Gastroesophageal sphincter (tissue), 4 donors: ENCODE data around the gene PLIN4. TPM values are rescaled to one million over a fixed set of nuclear protein-coding genes. Genes with fewer than 3 reads are reported as not detected.

Source experiments
- ATAC-seq: fragments of 150-250 bp; one replicate; pipeline ENCODE4 v1.9.1; 2016; ENCODE audit warnings: mild to moderate bottlenecking, moderate library complexity
- H3K27ac ChIP-seq, 4 donors: fragments of 200-600 bp; sonication (generic) in 3 of 4; 1 replicate in 3 of 4; 2 replicates in 1 of 4; pipeline ENCODE4 v1.5.1; 2016 to 2019
- H3K27me3 ChIP-seq: fragments of 200-600 bp; sonication (generic); one replicate; pipeline ENCODE4 v1.5.1; 2019
- H3K36me3 ChIP-seq, 2 donors: fragments of 200-600 bp; sonication (generic); one replicate each; pipeline ENCODE4 v1.5.1; 2019; ENCODE audit warnings: control low read depth in 1 of 2
- H3K4me1 ChIP-seq, 3 donors: fragments of 200-600 bp; sonication (generic); 1 replicate in 2 of 3; 2 replicates in 1 of 3; pipeline ENCODE4 v1.5.1; 2016 to 2019; ENCODE audit warnings: control low read depth in 2 of 3
- H3K4me3 ChIP-seq, 2 donors: fragments of 200-600 bp; sonication (generic); one replicate each; pipeline ENCODE4 v1.5.1; 2019; ENCODE audit warnings: mild to moderate bottlenecking in 1 of 2, moderate library complexity in 1 of 2
- H3K9me3 ChIP-seq, 3 donors: fragments of 200-600 bp; sonication (generic); one replicate each; pipeline ENCODE4 v1.5.1; 2017 to 2019; ENCODE audit warnings: control low read depth in 2 of 3
- EP300 ChIP-seq: sonication (generic); formaldehyde crosslinking; IDR thresholded peaks from one replicate; pipeline ENCODE4 v1.6.1; 2017; ENCODE audit warnings: antibody characterized with exemption, mild to moderate bottlenecking
- POLR2A ChIP-seq, 2 donors: fragments of 450-650 bp; IDR thresholded peaks; one replicate each; pipeline ENCODE4 v1.6.1; 2017; ENCODE audit warnings: antibody characterized with exemption in 2 of 2, mild to moderate bottlenecking in 2 of 2, moderate library complexity in 1 of 2
- POLR2AphosphoS5 ChIP-seq: sonication (generic); formaldehyde crosslinking; IDR thresholded peaks from one replicate; pipeline ENCODE4 v1.6.1; 2017; ENCODE audit warnings: antibody characterized with exemption
- WGBS, 2 donors: methylation state at CpG; one replicate each; pipeline ENCODE4 v1.1.5; 2018; ENCODE audit warnings: low coverage in 1 of 2; 5-methylcytosine and 5-hydroxymethylcytosine counted together
- total RNA-seq, 4 donors: library from RNA; depleted of rRNA; stranded (reverse); fragments of >200 nt; gene quantifications; one replicate each; pipeline ENCODE4 v1.1.0, GENCODE V29; 2016
- TF ChIP-seq, protein P1 (sequence below), 4 experiments: fragments of 200-600 bp in 2 of 4; fragments of 450-650 bp in 2 of 4; sonication (generic) in 1 of 4; IDR thresholded peaks; one replicate each; pipeline ENCODE4 v1.5.1; 2017 to 2019; ENCODE audit warnings: antibody characterized with exemption in 4 of 4, mild to moderate bottlenecking in 2 of 4, moderate library complexity in 2 of 4

Gene PLIN4
- total RNA-seq, 4 donors from 2014 or later, result 66.0 to 145 (median 87.5) TPM

DNA sequence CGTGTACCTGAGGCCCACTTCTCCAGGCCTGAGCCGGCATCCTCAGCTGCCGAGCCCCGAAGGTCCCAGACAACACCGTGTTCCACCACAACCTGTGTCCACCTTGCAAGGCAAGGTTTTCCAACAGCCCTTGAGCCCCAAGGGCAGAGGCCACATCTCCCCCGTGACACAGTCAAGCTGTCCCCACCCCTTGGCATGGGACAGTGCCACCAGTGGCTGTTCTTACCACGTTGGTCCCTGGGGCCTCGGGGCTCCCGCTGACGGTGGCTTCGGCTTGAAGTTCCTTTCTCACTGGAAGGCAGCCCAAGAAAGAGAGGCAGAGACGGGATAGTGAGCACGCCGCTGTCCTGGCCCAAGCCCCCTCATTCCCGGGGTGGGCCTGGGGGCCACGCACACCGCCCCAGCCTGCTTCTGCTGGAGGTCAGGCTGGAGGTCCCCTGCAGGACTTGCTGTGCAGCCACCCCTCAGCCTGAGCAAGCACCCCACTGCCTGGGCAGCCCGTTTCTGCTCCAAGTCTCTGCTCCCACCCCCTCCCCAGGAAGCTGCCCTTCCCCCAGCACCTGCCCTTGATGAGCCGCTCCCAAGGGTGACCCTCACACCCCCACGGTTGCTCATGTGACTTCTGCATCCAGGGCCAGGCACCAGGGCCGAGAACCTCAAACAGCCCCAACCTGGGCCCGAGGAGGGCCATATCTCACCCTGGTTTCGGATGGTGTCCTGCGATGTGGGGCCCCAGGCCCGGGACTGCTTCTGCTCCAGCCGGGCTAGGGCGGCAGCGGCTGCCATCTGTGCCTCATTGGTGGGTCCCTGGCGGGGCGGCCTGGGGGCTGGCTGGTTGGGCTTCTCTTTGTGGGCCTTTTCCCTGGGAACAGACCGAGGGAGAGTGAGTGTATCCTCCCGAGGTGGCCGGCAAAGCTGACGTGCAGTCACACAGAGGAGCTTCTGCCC is 64.8 kb downstream of the PLIN4 start:
- Histone ChIP-seq H3K27me3 (no peaks in the 10 kb centered on the region), H3K9me3 (no peaks in the 10 kb centered on the region), H3K36me3 (peaks cover 0 to 62% of the 10 kb centered on the region in 2 donors), H3K4me1 (peaks cover 0 to 62% (median 24%) of the 10 kb centered on the region in 3 donors), H3K27ac (peak overlapping the region in 2 of 4 donors; percentile 17 to 36), H3K4me3 (no peak overlapping the region)
- ATAC-seq, result no peak
- whole genome bisulfite sequencing, 2 donors, result 67% methylated on average over 7 of the region's 34 CpGs; no CpG with 5 or more reads in 1 of the 2 donors
- TF ChIP-seq, protein P1, sequence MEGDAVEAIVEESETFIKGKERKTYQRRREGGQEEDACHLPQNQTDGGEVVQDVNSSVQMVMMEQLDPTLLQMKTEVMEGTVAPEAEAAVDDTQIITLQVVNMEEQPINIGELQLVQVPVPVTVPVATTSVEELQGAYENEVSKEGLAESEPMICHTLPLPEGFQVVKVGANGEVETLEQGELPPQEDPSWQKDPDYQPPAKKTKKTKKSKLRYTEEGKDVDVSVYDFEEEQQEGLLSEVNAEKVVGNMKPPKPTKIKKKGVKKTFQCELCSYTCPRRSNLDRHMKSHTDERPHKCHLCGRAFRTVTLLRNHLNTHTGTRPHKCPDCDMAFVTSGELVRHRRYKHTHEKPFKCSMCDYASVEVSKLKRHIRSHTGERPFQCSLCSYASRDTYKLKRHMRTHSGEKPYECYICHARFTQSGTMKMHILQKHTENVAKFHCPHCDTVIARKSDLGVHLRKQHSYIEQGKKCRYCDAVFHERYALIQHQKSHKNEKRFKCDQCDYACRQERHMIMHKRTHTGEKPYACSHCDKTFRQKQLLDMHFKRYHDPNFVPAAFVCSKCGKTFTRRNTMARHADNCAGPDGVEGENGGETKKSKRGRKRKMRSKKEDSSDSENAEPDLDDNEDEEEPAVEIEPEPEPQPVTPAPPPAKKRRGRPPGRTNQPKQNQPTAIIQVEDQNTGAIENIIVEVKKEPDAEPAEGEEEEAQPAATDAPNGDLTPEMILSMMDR (IDR thresholded peaks at IDR 0.05), result no peak
- no peak for TF ChIP-seq POLR2AphosphoS5
- no peak for TF ChIP-seq POLR2A (IDR thresholded peaks at IDR 0.05)
- TF ChIP-seq EP300, result no peak

DNA sequence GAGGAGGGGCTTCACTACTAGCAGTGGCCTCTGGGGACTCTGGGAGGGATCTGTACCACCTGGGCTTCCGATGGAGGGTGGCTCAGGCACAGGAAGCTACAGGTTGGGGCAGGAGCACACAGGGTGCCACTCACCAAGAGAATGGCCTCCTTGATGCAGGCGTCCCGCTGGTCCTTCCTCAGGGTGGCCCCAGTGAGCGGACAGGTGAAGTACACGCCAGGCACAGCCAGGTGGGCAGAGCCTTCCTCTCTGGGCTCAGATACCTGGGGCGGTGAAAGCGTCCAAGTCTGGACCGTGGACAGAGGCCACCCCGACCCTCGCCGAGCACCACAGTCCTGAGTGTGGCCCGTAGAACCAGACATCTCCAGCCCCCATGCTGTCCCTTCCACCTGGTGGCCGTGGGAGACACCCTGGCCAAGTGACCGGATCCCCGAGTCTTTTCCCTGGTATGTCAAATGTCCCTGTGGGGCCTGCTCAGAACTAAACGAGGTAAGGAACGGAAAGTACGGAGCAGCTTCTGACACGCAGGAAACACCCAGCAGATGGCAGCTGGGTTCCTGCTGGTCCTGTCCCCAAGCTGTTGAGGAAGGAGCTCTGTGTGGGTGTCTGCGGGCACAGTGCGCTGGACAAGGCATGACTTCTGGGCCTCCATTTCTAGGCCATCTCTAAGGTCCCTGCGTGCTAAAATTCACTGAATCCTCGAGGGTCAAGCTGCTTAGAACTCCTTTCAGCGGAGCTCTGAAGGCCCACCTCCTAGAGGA is 65.9 kb downstream of the PLIN4 start:
- Histone ChIP-seq H3K4me1 (peaks cover 0 to 65% (median 25%) of the 10 kb centered on the region in 3 donors), H3K4me3 (no peak overlapping the region), H3K27ac (peak overlapping the region in 1 of 4 donors; percentile 36), H3K27me3 (no peaks in the 10 kb centered on the region), H3K9me3 (no peaks in the 10 kb centered on the region), H3K36me3 (peaks cover 0 to 73% of the 10 kb centered on the region in 2 donors)
- 67 to 80% methylated on average over 1 of the region's 24 CpGs for WGBS, 2 donors
- no peak for TF ChIP-seq EP300
- TF ChIP-seq, protein P1 (IDR thresholded peaks at IDR 0.05), result no peak
- no peak for TF ChIP-seq POLR2AphosphoS5
- no peak for TF ChIP-seq POLR2A (IDR thresholded peaks at IDR 0.05)
- no peak for ATAC-seq

Other genes starting within 250 kb of the PLIN4 start
- gene SHD, start 239.2 kb downstream of the PLIN4 start, total RNA-seq, result not detected
- under 1 TPM in 2 of 4 donors, not detected in 2; 0.35 to 0.67 TPM for gene TMIGD2, start 216.1 kb downstream of the PLIN4 start, total RNA-seq
- gene FSD1, start 213.9 kb downstream of the PLIN4 start, total RNA-seq, result under 1 TPM in 1 of 4 donors, not detected in 3; 0.67 TPM
- gene STAP2, start 179.7 kb downstream of the PLIN4 start, total RNA-seq, result 1 to 10 TPM in 3 of 4 donors, not detected in 1; 1.4 to 5.6 (median 4.9) TPM
- gene MPND, start 174.9 kb downstream of the PLIN4 start, total RNA-seq, result 1 to 10 TPM; 4.7 to 7.5 (median 6.0) TPM
- 10 to 100 TPM; 48.2 to 67.7 (median 53.0) TPM for gene SH3GL1, start 117.9 kb downstream of the PLIN4 start, total RNA-seq
- 10 to 100 TPM in 1 of 4 donors, 1 to 10 TPM in 3; 2.4 to 11.9 (median 7.4) TPM for gene CHAF1A, start 115.8 kb downstream of the PLIN4 start, total RNA-seq
- 100 to 1,000 TPM in 1 of 4 donors, 10 to 100 TPM in 3; 62.6 to 130 (median 80.6) TPM for gene UBXN6, start 60.7 kb downstream of the PLIN4 start, total RNA-seq
- 10 to 100 TPM; 33.3 to 49.5 (median 36.2) TPM for gene HDGFL2, start 46.2 kb downstream of the PLIN4 start, total RNA-seq
- gene PLIN5, start 16.7 kb upstream of the PLIN4 start, total RNA-seq, result 10 to 100 TPM in 2 of 4 donors, 1 to 10 TPM in 1, under 1 TPM in 1; 0.49 to 24.3 (median 11.2) TPM
- 1 to 10 TPM in 2 of 4 donors, not detected in 2; 2.1 to 8.5 TPM for gene LRG1, start 21.6 kb upstream of the PLIN4 start, total RNA-seq
- gene SEMA6B, start 41.2 kb upstream of the PLIN4 start, total RNA-seq, result 10 to 100 TPM in 1 of 4 donors, 1 to 10 TPM in 3; 2.0 to 12.4 (median 7.3) TPM
- 10 to 100 TPM in 1 of 4 donors, 1 to 10 TPM in 3; 5.8 to 16.4 (median 7.0) TPM for gene TNFAIP8L1, start 121.0 kb upstream of the PLIN4 start, total RNA-seq
- gene MYDGF, start 151.9 kb upstream of the PLIN4 start, total RNA-seq, result 10 to 100 TPM; 20.5 to 44.6 (median 30.1) TPM
- 10 to 100 TPM; 35.0 to 82.1 (median 42.0) TPM for gene DPP9, start 205.4 kb upstream of the PLIN4 start, total RNA-seq